ENCODE measurements around the gene ADGRG3. TPM values are rescaled to one million over a fixed set of nuclear protein-coding genes. Genes with fewer than 3 reads are reported as not detected.
A peak's percentile ranks its signal among the peaks of the same experiment; 100 is the strongest.

Gene ADGRG3
- total RNA-seq, 1 donor from 2014 or later, result 5.8 TPM

GRCh38 chr16:57634171-57634570, 33.9 kb upstream of the ADGRG3 start:
- no peak overlapping the region for H3K4me3 ChIP-seq
- no peak for ATAC-seq
- H3K4me1 ChIP-seq, result peaks cover 31% of the 10 kb centered on the region
- H3K27ac ChIP-seq, result peak overlapping the region; percentile 17
- intact Hi-C loops (cut with DNase I), result no loop called here
- no peak for TF ChIP-seq CTCF (IDR thresholded peaks at IDR 0.05)
- H3K27me3 ChIP-seq, result peaks cover 11% of the 10 kb centered on the region
- no peaks in the 10 kb centered on the region for H3K9me3 ChIP-seq
- no peaks in the 10 kb centered on the region for H3K36me3 ChIP-seq
- no peak for DNase-seq

GRCh38 chr16:57635266-57636097, 32.6 kb upstream of the ADGRG3 start:
- no peaks in the 10 kb centered on the region for H3K9me3 ChIP-seq
- intact Hi-C loops (cut with DNase I), result no loop called here
- no peak for TF ChIP-seq CTCF (IDR thresholded peaks at IDR 0.05)
- no peaks in the 10 kb centered on the region for H3K36me3 ChIP-seq
- H3K4me1 ChIP-seq, result peaks cover 38% of the 10 kb centered on the region
- peak overlapping the region; percentile 73 for H3K27ac ChIP-seq
- DNase-seq, result no peak
- no peak for ATAC-seq
- no peak overlapping the region for H3K4me3 ChIP-seq
- H3K27me3 ChIP-seq, result peaks cover 4% of the 10 kb centered on the region

- no peak overlapping the region for H3K4me3 ChIP-seq
These were observed 31.9 kb upstream of the ADGRG3 start for GRCh38 chr16:57636184-57636583.

GRCh38 chr16:57637020-57637419, 31.1 kb upstream of the ADGRG3 start:
- Histone ChIP-seq H3K9me3 (no peaks in the 10 kb centered on the region), H3K36me3 (no peaks in the 10 kb centered on the region), H3K4me1 (peaks cover 44% of the 10 kb centered on the region), H3K4me3 (no peak overlapping the region), H3K27me3 (peaks cover 4% of the 10 kb centered on the region), H3K27ac (peak overlapping the region; percentile 73)
- no peak for TF ChIP-seq CTCF (IDR thresholded peaks at IDR 0.05)
- no peak for DNase-seq
- no peak for ATAC-seq
- intact Hi-C loops (cut with DNase I), result no loop called here

More at GRCh38 chr16:57636184-57636583, 31.9 kb upstream of the ADGRG3 start:
- ATAC-seq (no peak), DNase-seq (no peak)
- H3K27ac ChIP-seq, result peak overlapping the region; percentile 73
- H3K9me3 ChIP-seq, result no peaks in the 10 kb centered on the region
- H3K36me3 ChIP-seq, result no peaks in the 10 kb centered on the region
- TF ChIP-seq CTCF (IDR thresholded peaks at IDR 0.05), result no peak
- H3K27me3 ChIP-seq, result peaks cover 4% of the 10 kb centered on the region
- intact Hi-C loops (cut with DNase I), result no loop called here
- H3K4me1 ChIP-seq, result peaks cover 44% of the 10 kb centered on the region

GRCh38 chr16:57637424-57637823, 30.7 kb upstream of the ADGRG3 start:
- ATAC-seq (peak; percentile 23), DNase-seq (no peak)
- H3K36me3 ChIP-seq, result no peaks in the 10 kb centered on the region
- H3K27ac ChIP-seq, result peak overlapping the region; percentile 60
- intact Hi-C loops (cut with DNase I), result no loop called here
- H3K27me3 ChIP-seq, result peaks cover 4% of the 10 kb centered on the region
- no peaks in the 10 kb centered on the region for H3K9me3 ChIP-seq
- H3K4me3 ChIP-seq, result no peak overlapping the region
- H3K4me1 ChIP-seq, result peaks cover 44% of the 10 kb centered on the region
- TF ChIP-seq CTCF (IDR thresholded peaks at IDR 0.05), result no peak
